Endodermal cell (in vitro differentiated cells): ENCODE data around the gene BSN. TPM values are rescaled to one million over a fixed set of nuclear protein-coding genes. Genes with fewer than 3 reads are reported as not detected.

ENCODE experiments used
- DNase-seq: peaks from one replicate; pipeline ENCODE4 v3.0.0-alpha.2; 2017
- H3K27ac ChIP-seq: 2 replicates; pipeline ENCODE4 v1.5.1; 2013; ENCODE audit warnings: mild to moderate bottlenecking, low read depth, low read length, moderate library complexity
- H3K27me3 ChIP-seq: 2 replicates; pipeline ENCODE4 v1.6.1; 2013; ENCODE audit warnings: mild to moderate bottlenecking, low read length, moderate library complexity; ENCODE audit not compliant: insufficient read depth, control insufficient read depth, poor library complexity, severe bottlenecking
- H3K36me3 ChIP-seq: 2 replicates; pipeline ENCODE4 v1.7.0; 2013; ENCODE audit warnings: mild to moderate bottlenecking, low read length, moderate library complexity; ENCODE audit not compliant: control insufficient read depth, insufficient read depth
- H3K4me1 ChIP-seq: one replicate; pipeline ENCODE4 v1.7.0; 2013; ENCODE audit warnings: low read length; ENCODE audit not compliant: control insufficient read depth, insufficient read depth
- H3K4me3 ChIP-seq: 2 replicates; pipeline ENCODE4 v1.5.1; 2013; ENCODE audit warnings: mild to moderate bottlenecking, low read length, moderate library complexity
- H3K9ac ChIP-seq: 2 replicates; pipeline ENCODE4 v1.6.1; 2013; ENCODE audit warnings: mild to moderate bottlenecking, low read length, moderate library complexity; ENCODE audit not compliant: poor library complexity, severe bottlenecking; ENCODE audit errors: extremely low read depth
- H3K9me3 ChIP-seq: 2 replicates; pipeline ENCODE4 v1.6.1; 2013; ENCODE audit warnings: mild to moderate bottlenecking, low read length, moderate library complexity; ENCODE audit not compliant: control insufficient read depth
- H3K27ac Mint-ChIP-seq: 2 replicates; pipeline ENCODE4 v1.8.0; 2020; ENCODE audit warnings: mixed read lengths
- H3K27me3 Mint-ChIP-seq: 2 replicates; pipeline ENCODE4 v1.8.0; 2021; ENCODE audit warnings: mild to moderate bottlenecking, mixed read lengths; ENCODE audit not compliant: insufficient read depth
- H3K36me3 Mint-ChIP-seq: 2 replicates; pipeline ENCODE4 v1.8.0; 2020; ENCODE audit warnings: low read depth, mixed read lengths
- H3K4me1 Mint-ChIP-seq: 2 replicates; pipeline ENCODE4 v1.8.0; 2020; ENCODE audit warnings: mixed read lengths
- H3K4me3 Mint-ChIP-seq: 2 replicates; pipeline ENCODE4 v1.8.0; 2020; ENCODE audit warnings: mild to moderate bottlenecking, moderate library complexity, mixed read lengths
- H3K9me3 Mint-ChIP-seq: 2 replicates; pipeline ENCODE4 v1.8.0; 2020; ENCODE audit warnings: mild to moderate bottlenecking, mixed read lengths
- WGBS, 2 experiments: methylation state at CpG; one replicate each; pipeline versions ENCODE4 v1.1.5 to v1.1.7; 2013; ENCODE audit warnings: missing lambda C conversion rate in 2 of 2, mixed read lengths in 1 of 2; ENCODE audit not compliant: insufficient coverage in 1 of 2, insufficient read length in 1 of 2; 5-methylcytosine and 5-hydroxymethylcytosine counted together
- total RNA-seq, 2 donors: library from RNA; stranded (reverse); fragmentation: NEBNext Ultra II Directional in 1 of 2; extraction: Animal tissue kit (Norgen Biotek cat#: 25700) in 1 of 2; gene quantifications; 2 replicates in 1 of 2; 3 replicates in 1 of 2; pipeline ENCODE4 v1.2.1, GENCODE V29; 2021
- TF ChIP-seq, protein P1 (sequence below): fragments of 200-600 bp; sonication (generic); conservative IDR thresholded peaks from 2 replicates; pipeline ENCODE4 v1.5.0; 2021; ENCODE audit warnings: antibody characterized with exemption, mild to moderate bottlenecking

Gene BSN
- total RNA-seq, 2 donors from 2014 or later = 2.4 to 2.5 TPM

DNA sequence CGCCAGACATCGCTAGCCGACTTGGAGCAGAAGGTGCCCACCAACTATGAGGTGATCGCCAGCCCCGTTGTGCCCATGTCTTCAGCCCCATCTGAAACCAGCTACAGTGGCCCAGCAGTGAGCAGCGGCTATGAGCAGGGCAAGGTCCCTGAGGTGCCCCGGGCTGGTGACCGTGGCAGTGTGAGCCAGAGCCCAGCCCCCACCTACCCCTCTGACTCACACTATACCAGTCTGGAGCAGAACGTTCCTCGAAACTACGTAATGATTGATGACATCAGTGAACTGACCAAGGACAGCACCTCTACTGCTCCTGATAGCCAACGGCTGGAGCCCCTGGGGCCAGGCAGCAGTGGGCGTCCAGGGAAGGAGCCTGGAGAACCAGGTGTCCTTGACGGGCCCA lies 107.0 kb downstream of the BSN start:
- Histone ChIP-seq H3K9ac (no peak overlapping the region), H3K27me3 (no peaks in the 10 kb centered on the region), H3K9me3 (no peaks in the 10 kb centered on the region), H3K27ac (no peak overlapping the region), H3K36me3 (no peaks in the 10 kb centered on the region), H3K4me1 (no peaks in the 10 kb centered on the region), H3K4me3 (no peak overlapping the region)
- TF ChIP-seq, protein P1, sequence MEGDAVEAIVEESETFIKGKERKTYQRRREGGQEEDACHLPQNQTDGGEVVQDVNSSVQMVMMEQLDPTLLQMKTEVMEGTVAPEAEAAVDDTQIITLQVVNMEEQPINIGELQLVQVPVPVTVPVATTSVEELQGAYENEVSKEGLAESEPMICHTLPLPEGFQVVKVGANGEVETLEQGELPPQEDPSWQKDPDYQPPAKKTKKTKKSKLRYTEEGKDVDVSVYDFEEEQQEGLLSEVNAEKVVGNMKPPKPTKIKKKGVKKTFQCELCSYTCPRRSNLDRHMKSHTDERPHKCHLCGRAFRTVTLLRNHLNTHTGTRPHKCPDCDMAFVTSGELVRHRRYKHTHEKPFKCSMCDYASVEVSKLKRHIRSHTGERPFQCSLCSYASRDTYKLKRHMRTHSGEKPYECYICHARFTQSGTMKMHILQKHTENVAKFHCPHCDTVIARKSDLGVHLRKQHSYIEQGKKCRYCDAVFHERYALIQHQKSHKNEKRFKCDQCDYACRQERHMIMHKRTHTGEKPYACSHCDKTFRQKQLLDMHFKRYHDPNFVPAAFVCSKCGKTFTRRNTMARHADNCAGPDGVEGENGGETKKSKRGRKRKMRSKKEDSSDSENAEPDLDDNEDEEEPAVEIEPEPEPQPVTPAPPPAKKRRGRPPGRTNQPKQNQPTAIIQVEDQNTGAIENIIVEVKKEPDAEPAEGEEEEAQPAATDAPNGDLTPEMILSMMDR = no peak
- Mint-ChIP-seq H3K9me3 (no peaks in the 10 kb centered on the region), H3K36me3 (no peaks in the 10 kb centered on the region), H3K27me3 (no peaks in the 10 kb centered on the region), H3K4me1 (no peaks in the 10 kb centered on the region), H3K4me3 (no peak overlapping the region), H3K27ac (no peak overlapping the region)
- no peak for DNase-seq
- WGBS, 2 experiments = 91% methylated on average over 8 to 14 of the region's 14 CpGs

DNA sequence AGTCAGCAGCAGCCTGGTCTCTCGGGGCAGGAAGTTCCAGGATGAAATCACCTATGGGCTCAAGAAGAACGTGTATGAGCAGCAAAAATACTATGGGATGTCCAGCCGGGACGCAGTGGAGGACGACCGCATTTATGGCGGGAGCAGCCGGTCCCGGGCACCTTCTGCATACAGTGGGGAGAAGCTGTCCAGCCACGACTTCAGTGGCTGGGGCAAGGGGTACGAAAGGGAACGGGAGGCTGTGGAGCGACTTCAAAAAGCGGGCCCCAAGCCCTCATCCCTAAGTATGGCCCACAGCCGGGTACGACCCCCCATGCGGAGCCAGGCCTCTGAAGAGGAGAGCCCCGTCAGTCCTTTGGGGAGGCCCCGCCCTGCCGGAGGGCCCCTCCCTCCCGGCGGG lies 107.7 kb downstream of the BSN start:
- TF ChIP-seq, protein P1 = no peak
- Mint-ChIP-seq H3K27ac (no peak overlapping the region), H3K4me3 (no peak overlapping the region), H3K36me3 (no peaks in the 10 kb centered on the region), H3K4me1 (no peaks in the 10 kb centered on the region), H3K27me3 (no peaks in the 10 kb centered on the region), H3K9me3 (no peaks in the 10 kb centered on the region)
- Histone ChIP-seq H3K9ac (no peak overlapping the region), H3K4me1 (no peaks in the 10 kb centered on the region), H3K27me3 (no peaks in the 10 kb centered on the region), H3K4me3 (no peak overlapping the region), H3K9me3 (no peaks in the 10 kb centered on the region), H3K27ac (no peak overlapping the region), H3K36me3 (no peaks in the 10 kb centered on the region)
- 91 to 92% methylated on average over 16 to 22 of the region's 22 CpGs for WGBS, 2 experiments
- DNase-seq = no peak

DNA sequence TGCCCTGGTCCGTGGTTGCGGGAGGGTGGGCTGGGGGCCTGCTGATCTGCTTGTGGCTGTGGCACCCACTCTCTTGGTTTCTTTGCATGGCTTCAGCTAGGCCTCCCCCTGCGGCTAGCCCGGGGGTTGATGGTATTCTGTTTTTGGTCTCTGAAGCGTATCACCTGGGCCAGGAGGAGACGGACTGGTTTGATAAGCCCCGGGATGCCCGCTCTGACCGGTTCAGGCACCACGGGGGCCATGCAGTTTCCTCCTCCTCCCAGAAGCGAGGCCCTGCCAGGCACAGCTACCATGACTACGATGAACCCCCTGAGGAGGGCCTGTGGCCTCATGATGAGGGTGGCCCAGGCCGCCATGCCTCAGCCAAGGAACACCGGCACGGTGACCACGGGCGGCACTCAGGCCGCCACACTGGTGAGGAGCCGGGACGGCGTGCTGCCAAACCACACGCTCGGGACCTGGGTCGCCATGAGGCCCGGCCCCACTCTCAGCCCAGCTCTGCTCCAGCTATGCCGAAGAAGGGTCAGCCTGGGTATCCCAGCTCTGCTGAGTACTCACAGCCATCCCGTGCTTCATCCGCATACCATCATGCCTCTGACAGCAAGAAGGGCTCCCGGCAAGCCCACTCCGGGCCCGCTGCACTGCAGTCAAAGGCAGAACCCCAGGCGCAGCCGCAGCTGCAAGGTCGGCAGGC lies 108.6 kb downstream of the BSN start:
- Mint-ChIP-seq H3K4me3 (no peak overlapping the region), H3K27ac (no peak overlapping the region), H3K4me1 (no peaks in the 10 kb centered on the region), H3K27me3 (no peaks in the 10 kb centered on the region), H3K9me3 (no peaks in the 10 kb centered on the region), H3K36me3 (no peaks in the 10 kb centered on the region)
- Histone ChIP-seq H3K4me1 (no peaks in the 10 kb centered on the region), H3K9me3 (no peaks in the 10 kb centered on the region), H3K4me3 (no peak overlapping the region), H3K36me3 (no peaks in the 10 kb centered on the region), H3K9ac (no peak overlapping the region), H3K27ac (no peak overlapping the region), H3K27me3 (no peaks in the 10 kb centered on the region)
- 92 to 93% methylated on average over 21 to 34 of the region's 34 CpGs for WGBS, 2 experiments
- DNase-seq = no peak
- TF ChIP-seq, protein P1 = no peak
